Ramos (cell line): Measurements from ENCODE around the gene COL8A2.

Experiments used
- in situ Hi-C: fragments of 300-500 bp; cut with MboI; formaldehyde crosslinking; loops from one replicate; pipeline ENCODE4 v1.14.3; 2022; ENCODE audit warnings: low sequenced_read_pairs; ENCODE audit not compliant: unreplicated experiment

Gene COL8A2

DNA sequence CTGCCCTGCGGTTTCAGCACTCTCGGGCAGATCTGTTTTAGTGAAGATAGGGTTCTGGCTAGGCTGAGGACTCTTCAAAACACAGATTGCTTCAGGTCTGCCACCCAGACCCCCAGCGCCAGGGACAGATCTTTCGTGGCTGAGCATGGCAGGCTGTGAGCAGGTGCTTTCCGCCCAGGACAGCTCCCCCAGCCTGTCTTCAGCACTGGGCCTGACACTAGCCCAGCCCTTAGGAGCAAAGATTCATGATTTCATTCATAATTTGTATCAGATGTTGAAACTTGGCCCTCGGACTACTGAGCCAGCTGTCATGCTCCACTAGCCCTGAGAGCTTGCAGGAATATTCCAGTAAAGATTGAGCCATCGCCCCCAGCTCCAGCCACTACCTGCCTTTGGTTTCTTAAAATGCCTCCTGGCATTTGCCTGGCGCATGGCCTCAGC, 30.4 kb downstream of the COL8A2 start:
- in situ Hi-C loops: no loop called here

DNA sequence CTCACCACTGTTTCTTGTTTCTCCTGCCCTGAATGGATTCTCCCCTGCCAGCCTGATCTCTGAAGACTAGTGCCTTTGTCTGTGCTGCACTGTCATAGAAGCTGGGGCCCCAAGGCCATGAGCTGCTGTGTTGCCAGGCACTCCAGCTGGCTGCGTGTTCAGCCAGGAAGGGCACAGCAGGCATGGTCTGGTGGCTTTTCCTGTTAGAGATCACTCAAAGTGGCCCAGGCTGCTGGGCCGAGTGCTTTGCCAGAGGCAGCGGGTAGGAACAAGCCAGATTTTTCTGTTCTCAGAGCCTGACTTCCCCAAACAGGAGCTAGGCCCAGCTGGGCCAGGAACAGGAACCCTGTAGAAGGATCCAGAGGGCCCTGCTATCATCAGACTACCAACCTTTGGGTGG, 31.1 kb downstream of the COL8A2 start:
- in situ Hi-C loops: no loop called here

DNA sequence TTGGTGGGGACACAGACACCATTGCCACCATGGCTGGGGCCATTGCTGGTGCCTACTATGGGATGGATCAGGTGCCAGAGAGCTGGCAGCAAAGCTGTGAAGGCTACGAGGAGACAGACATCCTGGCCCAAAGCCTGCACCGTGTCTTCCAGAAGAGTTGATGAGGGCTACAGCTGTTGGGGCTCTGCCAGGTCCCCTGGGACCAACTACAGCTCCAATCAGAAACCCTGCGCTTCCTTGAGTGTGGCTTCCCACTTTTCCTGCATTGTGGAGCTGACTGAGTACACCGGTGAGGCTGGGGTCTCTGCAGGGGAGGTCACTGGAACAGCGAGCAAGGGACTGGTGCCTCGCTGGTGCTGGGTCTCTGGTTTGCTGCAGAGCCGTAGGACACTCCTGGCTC, 31.8 kb downstream of the COL8A2 start:
- in situ Hi-C loops: no loop called here

DNA sequence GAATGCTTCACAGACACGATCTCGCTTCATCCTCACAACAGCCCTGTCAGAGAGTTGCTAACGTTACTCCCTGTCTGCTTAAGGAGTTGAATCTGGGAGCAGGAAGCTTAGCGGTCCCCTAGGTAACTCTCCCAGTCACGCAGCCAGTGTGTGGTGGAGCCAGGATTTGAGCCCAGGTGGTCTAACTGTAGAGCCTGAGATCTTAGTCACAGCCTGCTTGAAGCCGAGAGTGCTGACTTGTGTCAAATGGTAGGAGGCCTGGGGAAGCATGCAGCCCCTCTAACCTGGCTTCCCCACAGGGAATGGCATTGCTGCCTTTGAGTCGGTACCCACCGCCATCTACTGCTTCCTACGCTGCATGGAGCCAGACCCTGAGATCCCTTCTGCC, 32.2 kb downstream of the COL8A2 start:
- in situ Hi-C loops: no loop called here

DNA sequence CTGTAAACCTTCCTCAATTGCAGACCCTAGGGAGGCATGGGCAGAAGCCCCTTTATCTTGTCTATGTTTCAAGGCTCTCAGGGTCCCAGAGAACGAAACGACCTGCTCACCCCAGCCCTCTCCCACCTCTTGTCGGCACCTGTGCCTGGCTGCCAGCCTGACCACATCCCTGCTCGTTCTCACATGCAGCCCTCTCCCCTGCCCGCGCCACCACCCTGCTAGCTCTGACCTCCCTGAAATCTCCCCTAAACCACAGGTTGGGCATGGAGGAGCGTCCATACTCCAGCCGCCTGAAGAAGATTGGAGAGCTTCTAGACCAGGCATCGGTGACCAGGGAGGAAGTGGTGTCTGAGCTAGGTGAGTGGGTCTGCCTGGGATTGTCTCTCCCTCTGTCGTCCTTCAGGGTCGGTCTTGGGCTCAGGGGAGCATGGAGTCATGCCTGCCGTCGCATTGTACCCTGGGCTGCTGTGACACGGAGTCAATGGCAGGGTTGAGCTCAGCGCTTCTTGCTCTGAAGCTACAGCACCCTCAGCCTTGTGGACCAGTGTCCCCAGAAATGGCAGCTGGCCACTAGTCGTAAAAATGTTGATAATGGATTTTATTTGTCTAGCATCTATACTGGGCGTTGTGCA, 32.7 kb downstream of the COL8A2 start:
- in situ Hi-C loops: no loop called here

DNA sequence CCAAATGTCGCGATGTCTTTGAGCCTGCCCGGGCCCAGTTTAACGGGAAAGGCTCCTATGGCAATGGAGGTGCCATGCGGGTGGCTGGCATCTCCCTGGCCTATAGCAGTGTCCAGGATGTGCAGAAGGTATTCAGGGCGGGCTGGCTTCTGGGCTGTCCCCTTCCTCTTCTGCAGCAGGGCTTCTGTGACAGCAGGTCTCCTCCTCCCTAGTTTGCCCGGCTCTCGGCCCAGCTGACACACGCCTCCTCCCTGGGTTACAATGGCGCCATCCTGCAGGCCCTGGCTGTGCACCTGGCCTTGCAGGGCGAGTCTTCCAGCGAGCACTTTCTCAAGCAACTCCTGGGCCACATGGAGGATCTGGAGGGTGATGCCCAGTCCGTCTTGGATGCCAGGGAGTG, 33.3 kb downstream of the COL8A2 start:
- in situ Hi-C loops: no loop called here

DNA sequence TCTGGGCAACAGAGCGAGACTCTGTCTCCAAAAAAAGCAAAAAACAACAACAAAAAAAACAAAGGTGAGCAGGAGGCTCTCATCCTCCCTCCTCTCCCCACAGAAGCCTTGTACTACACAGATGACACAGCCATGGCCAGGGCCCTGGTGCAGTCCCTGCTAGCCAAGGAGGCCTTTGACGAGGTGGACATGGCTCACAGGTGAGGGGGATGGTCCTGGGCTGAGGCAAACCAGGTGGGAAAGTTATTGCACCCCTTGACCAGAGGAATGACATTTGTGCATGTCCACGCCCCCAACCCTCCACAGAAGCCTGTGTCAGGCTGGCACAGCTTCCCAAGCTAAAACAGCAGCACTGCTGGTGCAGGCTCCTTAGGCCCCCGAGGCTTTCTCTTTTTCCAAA, 33.9 kb downstream of the COL8A2 start:
- in situ Hi-C loops: no loop called here

DNA sequence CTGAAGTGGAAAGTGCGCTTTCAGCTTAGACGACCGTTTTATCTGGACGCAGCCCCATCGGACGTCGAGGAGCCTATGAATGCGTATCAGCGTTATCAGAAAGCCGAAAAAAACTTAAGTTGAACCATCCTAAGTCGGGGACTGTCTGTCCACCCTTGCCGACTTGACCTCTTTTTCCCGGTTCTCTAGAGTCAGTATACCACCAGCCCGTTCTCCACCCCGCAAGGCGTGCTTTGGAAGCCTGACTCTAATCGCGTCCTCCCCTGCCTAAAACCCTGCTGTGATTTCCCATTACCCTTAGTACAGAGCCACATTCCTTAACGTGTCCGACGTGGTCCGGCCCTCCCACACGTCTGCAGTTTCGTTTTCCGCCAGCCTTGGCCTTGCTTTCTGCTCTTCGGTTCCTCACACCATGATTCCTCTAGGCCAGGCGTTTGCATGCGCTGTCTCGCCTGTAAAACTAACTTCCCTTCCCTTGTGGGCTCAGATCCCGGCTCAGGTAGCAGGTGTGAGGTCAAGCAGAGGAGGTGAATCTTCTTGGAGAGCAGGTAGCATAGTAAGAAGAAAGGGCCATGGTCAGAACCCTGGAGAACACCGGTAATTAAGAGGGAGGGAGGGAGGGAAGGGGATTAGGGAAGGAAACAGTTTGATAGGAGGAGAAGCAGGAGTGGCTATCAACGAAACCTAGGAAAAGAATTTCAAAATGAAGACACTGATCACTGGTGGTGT, 35.5 kb downstream of the COL8A2 start:
- in situ Hi-C loops: no loop called here

DNA sequence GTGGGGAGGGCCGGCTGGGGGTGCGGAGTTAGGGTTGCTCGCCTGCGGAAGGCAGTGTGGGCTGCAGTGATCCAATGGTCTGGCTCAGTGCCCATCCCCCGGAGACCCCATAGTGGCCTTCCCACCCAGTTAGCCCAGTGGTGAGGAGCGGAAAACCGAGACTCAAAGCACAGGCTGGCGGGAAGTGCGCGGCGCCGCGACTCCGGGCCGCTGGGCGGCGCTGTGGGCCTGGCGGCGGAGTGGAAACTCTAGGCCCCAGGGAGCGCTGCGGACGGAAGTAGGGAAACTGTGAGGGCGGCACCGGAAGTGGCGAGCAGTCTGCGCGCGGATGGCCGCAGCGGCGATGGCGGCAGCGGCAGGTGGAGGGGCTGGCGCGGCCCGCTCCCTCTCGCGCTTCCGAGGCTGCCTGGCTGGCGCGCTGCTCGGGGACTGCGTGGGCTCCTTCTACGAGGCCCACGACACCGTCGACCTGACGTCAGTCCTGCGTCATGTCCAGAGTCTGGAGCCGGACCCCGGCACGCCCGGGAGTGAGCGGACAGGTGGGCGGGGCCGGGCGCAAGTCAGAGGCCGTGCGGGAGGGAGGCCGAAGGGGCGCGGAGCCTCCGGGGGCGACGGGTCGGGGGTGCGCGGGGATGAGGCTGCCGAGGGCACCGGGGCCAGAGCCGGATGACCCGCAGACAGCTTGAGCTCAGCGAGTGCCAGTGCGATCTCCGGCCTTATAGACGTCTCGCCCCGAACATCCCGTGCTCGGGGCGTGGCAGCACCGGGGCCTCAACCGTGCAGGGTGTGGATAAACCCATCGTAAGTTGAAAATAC, 36.2 kb downstream of the COL8A2 start, which contains the start of gene ADPRS:
ADPRS (plus strand) TSS at position 316 of the 816 bp plus-strand sequence; CDS start at position 329, 13 bp downstream.
- in situ Hi-C loops: no loop called here

DNA sequence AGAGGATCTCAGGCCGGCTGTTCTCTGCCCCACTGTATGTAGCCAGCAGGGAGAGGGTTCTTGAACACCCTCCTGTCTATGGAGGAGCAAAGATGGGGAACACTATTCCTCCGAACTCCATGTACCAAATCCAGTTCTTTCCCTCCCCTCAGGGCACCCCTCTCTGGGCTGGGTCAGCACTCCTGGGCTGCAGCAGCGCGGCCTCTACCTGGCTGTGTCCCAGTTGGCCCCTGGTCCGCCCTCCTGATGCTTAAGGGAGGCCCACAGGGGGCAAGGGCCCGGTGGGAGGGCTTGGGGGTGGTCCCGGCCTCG, 36.8 kb downstream of the COL8A2 start:
- in situ Hi-C loops: no loop called here

DNA sequence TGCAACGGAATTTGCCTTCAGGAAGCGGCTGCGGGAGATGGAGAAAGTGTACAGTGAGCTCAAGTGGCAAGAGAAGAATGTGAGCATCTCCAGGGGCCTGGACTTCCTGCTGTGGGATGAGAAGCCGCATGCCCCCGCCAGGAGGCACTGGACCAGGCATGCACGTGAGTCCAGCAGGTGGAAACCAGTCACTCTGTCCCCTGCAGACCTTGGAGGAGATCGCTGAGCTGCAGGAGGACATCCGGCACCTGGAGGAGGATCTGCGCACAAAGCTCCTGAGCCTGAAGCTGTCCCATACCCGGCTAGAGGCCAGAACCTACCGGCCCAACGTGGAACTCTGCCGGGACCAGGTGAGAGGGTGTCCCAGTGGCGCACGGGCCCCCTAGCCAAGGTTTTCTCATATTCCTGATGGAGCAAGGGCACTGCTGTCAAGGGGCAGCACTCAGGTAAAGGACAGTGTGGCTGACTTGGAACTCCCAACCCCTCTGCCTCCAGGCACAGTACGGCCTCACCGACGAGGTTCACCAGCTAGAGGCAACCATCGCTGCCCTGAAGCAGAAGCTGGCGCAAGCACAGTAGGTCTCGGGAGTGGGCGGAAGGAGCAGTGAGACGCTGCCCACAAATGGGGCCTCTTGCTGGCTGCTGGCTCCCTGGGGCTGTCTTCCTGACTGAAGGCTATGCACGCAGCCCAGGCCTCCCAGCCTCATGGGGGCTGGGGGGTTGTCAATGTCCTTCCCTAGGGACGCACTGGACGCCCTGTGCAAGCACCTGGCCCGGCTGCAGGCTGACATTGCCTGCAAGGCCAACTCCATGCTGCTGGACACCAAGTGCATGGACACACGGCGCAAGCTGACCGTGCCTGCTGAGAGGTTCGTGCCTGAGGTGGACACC, 37.5 kb downstream of the COL8A2 start:
- in situ Hi-C loops: no loop called here

DNA sequence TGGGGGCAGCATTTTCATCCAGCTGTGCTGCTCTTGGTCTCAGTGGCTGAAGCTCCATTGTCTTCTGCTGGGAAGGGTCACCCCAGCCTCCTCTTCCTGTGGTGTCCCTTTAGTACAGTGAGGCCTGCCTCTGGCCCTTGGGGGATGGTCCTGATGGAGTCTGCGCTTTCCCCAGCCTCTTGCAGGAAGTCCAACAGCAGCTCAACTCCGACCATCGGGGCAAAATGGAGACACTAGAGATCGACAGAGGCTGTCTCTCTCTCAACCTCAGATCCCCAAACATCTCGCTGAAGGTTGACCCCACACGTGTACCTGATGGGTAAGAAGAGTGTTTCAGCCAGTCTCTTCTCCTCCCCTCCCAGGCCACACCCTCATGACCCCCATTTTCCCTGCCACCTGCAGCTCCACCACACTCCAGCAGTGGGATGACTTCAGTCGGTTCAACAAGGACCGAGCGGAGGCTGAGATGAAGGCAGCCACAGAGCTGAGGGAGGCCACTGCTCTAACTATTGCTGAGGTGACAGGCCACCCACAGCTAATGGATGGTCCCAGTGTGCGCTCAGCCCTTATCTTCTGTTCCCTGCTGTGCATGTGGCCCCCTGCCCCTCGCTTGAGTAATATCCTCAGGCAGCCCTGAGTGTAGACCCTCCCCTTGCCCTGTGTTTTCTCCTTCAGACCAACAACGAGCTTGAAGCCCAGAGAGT, 38.3 kb downstream of the COL8A2 start:
- in situ Hi-C loops: no loop called here

DNA sequence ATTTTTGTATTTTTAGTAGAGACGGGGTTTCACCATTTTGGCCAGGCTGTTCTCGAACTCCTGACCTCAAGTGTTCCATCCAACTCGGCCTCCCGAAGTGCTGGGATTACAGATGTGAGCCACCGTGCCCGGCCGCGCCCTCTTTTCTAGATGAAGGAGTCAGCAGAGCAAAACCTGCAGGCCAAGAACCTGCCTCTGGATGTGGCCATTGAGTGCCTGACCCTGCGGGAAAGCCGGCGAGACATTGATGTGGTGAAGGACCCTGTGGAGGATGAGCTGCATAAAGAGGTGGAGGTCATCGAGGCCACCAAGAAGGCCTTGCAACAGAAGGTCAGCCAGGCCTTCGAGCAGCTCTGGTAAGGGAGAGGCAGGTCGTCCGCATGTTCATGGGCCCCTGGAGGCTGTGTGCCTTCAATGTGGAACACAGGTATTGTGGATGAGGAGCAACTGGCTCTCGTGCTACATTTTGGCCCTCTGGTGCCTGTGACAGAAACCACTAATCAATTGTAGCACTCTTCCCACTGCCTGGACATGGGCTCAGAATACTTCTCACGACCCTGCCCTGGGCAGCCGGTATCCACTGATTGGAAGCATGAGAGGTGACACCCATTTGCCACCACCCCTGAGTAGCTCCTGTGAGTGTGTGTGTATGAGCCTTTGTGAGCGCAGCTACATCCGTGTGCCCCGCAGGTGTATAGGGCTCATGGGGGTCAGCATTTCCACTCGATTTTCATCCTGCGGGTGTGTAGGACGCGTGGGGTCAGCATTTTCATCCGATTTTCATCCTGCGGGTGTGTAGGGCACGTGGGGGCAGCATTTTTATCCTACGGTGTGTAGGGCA, 39.1 kb downstream of the COL8A2 start:
- in situ Hi-C loops: no loop called here

DNA sequence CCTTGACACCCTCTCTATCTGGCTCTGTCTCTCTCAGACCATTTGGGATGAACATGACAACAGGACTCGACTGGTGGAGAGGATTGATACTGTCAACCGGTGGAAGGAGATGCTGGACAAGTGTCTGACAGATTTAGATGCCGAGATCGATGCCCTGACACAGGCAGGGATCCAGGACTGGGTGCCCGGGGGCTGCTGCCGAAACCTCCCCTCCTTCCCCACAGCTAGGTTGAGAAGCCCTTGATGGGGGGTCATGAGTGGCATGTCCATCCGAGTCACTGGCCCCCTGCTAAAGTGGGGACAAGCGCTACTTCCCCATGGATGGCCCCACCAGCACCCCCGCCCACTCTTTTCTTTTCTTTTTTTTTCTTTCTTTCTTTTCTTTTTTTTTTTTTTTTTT, 39.9 kb downstream of the COL8A2 start:
- in situ Hi-C loops: no loop called here

DNA sequence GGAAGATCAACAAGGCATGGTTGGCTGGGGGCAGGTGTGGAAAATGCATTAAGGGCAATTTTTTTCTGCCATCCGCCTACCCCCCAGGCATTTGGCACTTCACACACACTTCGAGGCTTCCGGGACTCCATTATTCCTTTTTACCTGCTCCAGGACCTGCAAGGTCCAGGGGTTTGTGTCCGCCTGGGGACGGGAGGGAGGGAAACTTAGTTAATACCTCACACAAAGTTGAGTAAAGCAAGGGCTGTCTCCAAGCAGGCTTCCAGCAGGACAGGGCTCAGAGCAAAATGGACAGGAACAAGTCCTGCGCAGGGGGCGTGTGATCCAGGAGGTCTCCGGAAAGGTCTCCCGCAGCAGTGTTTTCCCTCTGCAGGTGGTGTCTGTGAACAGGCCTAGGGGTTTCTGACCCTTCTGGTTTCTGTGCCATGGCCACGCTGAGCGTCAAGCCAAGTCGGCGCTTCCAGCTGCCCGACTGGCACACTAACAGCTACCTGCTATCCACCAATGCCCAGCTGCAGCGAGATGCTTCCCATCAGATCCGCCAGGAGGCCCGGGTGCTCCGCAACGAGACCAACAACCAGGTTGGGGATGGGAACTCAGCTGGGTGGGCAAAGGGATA, 40.4 kb downstream of the COL8A2 start:
- in situ Hi-C loops: no loop called here

DNA sequence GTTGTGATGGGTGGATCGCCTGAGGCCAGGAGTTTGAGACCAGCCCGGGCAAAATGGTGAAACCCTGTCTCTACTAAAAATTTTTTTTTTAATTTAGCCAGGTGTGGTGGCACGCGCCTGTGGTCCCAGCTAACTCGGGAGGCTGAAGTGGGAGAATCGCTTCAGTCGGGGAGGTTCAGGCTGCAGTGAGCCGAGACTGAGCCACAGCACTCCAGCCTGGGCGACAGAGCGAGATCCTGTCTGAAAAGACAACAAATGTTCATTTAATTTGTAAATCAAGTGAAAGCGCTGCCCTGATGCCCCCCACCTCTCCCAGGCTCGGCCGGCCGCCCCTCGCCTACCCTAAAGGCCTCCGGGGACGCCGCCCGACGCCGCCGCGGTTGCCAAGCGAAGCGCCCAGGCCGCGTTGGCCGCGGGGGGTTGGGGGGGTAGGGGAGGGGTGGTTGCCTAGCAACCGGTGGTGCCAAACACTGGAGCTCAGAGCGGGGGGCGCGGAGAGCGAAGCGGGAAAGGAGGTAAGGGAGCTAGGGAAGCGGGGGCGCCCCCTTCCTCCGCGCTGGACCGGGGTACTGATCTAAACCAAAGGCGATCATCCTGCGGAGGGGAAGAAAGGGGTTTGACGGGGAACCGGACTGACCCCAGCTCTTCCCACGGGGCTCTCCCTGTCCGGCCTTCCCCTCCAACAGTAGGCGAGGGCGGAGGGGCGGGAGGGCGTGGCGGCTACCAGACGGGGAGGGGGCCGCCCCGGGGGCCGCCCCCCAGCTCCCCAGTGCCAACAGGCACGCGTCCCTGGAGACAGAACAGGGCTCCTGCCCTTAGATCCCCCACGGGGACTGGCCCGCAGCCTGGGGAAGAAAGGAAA, 41.2 kb downstream of the COL8A2 start, which contains the start of gene TEKT2:
TEKT2 (plus strand) TSS at position 460 of the 862 bp plus-strand sequence. CDS start 828 bp downstream, outside the sequence.
- in situ Hi-C loops: no loop called here

DNA sequence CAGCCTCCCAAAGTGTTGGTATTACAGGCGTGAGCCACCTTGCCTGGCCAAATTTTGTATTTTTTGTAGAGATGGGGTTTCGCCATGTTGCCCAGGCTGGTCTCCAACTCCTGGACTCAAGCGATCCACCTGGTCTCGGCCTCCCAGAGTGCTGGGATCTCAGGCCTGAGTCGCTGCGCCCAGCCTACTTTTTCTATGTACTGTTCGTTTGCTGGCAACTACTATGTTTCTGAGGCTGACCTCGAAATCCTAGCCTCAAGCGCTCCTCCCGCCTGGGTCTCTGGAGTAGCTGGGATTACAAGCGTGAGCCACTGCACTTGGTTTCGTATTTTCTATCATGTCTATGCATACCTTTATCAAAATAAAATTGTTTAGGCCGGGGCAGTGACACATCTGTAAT, 41.8 kb downstream of the COL8A2 start:
- in situ Hi-C loops: no loop called here
